Heart right ventricle (tissue), 16 donors: ENCODE data around the gene CFAP126. TPM values are rescaled to one million over a fixed set of nuclear protein-coding genes. Genes with fewer than 3 reads are reported as not detected.

Source experiments
- ATAC-seq, 8 donors: fragments of 200-7000 bp; cut with Tn5 transposase; one replicate each; pipeline ENCODE4 v1.9.1; 2020; ENCODE audit warnings: mild to moderate bottlenecking in 8 of 8, moderate library complexity in 8 of 8, moderate number of reproducible peaks in 1 of 8
- DNase-seq, 2 donors: peaks; one replicate each; pipeline ENCODE4 v3.0.0-alpha.2; 2020
- H3K27ac ChIP-seq, 10 donors: fragments of 200-600 bp; sonication (generic) in 2 of 10; one replicate each; pipeline versions ENCODE4 v1.5.0 to v1.8.0; 2020 to 2022; ENCODE audit warnings: mild to moderate bottlenecking in 3 of 10
- H3K27me3 ChIP-seq, 7 donors: fragments of 200-600 bp; one replicate each; pipeline ENCODE4 v1.8.0; 2021 to 2022; ENCODE audit warnings: mild to moderate bottlenecking in 2 of 7
- H3K36me3 ChIP-seq, 9 donors: fragments of 200-600 bp; sonication (generic) in 1 of 9; one replicate each; pipeline versions ENCODE4 v1.5.0 to v1.8.0; 2020 to 2022; ENCODE audit warnings: mild to moderate bottlenecking in 2 of 9
- H3K4me1 ChIP-seq, 9 donors: fragments of 200-600 bp; sonication (generic) in 1 of 9; one replicate each; pipeline versions ENCODE4 v1.5.0 to v1.8.0; 2020 to 2022; ENCODE audit warnings: mild to moderate bottlenecking in 4 of 9
- H3K4me3 ChIP-seq, 10 donors: fragments of 200-600 bp; sonication (generic) in 2 of 10; one replicate each; pipeline versions ENCODE4 v1.5.0 to v1.8.0; 2020 to 2022; ENCODE audit warnings: mild to moderate bottlenecking in 7 of 10, moderate library complexity in 2 of 10
- H3K9me3 ChIP-seq, 11 donors: fragments of 200-600 bp in 10 of 11; sonication (generic) in 2 of 11; one replicate each; pipeline versions ENCODE4 v1.5.0 to v1.8.0; 2013 to 2022; ENCODE audit warnings: mild to moderate bottlenecking in 2 of 11, control low read depth in 1 of 11, moderate library complexity in 1 of 11
- CTCF ChIP-seq, 9 donors: fragments of 200-600 bp; sonication (generic) in 2 of 9; IDR thresholded peaks; one replicate each; pipeline versions ENCODE4 v1.5.0 to v1.8.0; 2021 to 2022; ENCODE audit warnings: antibody characterized with exemption in 9 of 9, mild to moderate bottlenecking in 5 of 9, moderate library complexity in 1 of 9
- WGBS, 2 donors: extraction: QIAGEN DNeasy Blood & Tissue Kit; methylation state at CpG; one replicate each; pipeline ENCODE4 v1.1.7; 2013; ENCODE audit warnings: inconsistent platforms in 1 of 2; 5-methylcytosine and 5-hydroxymethylcytosine counted together
- intact Hi-C, 10 donors: fragments of 100-400 bp; cut with DNase I; formaldehyde crosslinking; loops; one replicate each; pipeline versions ENCODE4 v1.11.1 to v1.14.2; 2022
- polyA plus RNA-seq, 2 donors: library from polyadenylated mRNA; stranded (reverse); fragments of 200-250 nt; gene quantifications; one replicate each; pipeline ENCODE4 v1.2.3, GENCODE V29; 2013
- total RNA-seq, 10 donors: library from RNA; stranded (reverse); fragmentation: NEBNext Ultra II Directional in 3 of 10; extraction: Animal tissue kit (Norgen Biotek cat#: 25700) in 3 of 10; gene quantifications; one replicate each; pipeline versions ENCODE4 v1.2.1 to v1.2.4, GENCODE V29; 2021 to 2023
- donor health status: Arrhythmogenic right ventricular cardiomyopathy.
- donor health status: ischemic (EF 13 %, LVEDD 7.1; RV severe dilation, severe dysfunction).
- donor health status: healthy with polysubstance abuse.
- donor health status: DM: no; HTN: yes; CAD: no.
- donor health status: DM: no; HTN: no; CAD: no.
- donor health status: ischemic (EF 25% LVEDD 6.9; RV normal size, moderate dysfunction).
- donor health status: ischemic (EF 25% LVEDD 5.7; RV mildly dilated, moderate dysfunction).
- donor health status: healthy.
- donor health status: DM: yes; HTN: yes; CAD: no.
- donor health status: Ischemic cardiomyopathy.
- donor health status: ischemic (EF 35%, LVEDD 5.7; RV mildly dilated, moderate dysfunction).
- donor health status: nonischemic (EF 11% LVEDD 7.7; RV severe dilation, severe dysfunction).
- donor health status: DM: yes; HTN: yes; CAD: no.
- donor health status: PGD.
- donor health status: ischemic (EF 29% LVEDD 5.4; RV normal size, mild dysfunction).
- donor health status: nonischemic (EF 23%, LVEDD 6.1; RV moderate dilation, normal function).

CFAP126 gene
- total and polyA plus RNA-seq, 12 donors: not detected

- H3K9me3 ChIP-seq: no peaks in the 10 kb centered on the region
- ATAC-seq (no peak), DNase-seq (no peak)
- peak overlapping the region in 1 of 10 donors; percentile 80 for H3K27ac ChIP-seq
- 80 to 87% methylated on average over 1 of the region's 1 CpG for WGBS, 2 donors
- no peak for TF ChIP-seq CTCF (IDR thresholded peaks at IDR 0.05)
- no peak overlapping the region for H3K4me3 ChIP-seq
- intact Hi-C loops: loop anchor here in 1 of 10 donors (5.0 kb wide), 1 partner anchor 33 kb away; no protein-coding TSS in a partner anchor
- no peaks in the 10 kb centered on the region for H3K27me3 ChIP-seq
- peaks cover 0 to 91% (median 12%) of the 10 kb centered on the region in 9 donors for H3K36me3 ChIP-seq
- peaks cover 0 to 24% (median 4%) of the 10 kb centered on the region in 9 donors for H3K4me1 ChIP-seq
Measured at GRCh38 chr1:161350671-161351070, 17.0 kb downstream of the CFAP126 start.

GRCh38 chr1:161342821-161343220, 24.9 kb downstream of the CFAP126 start:
- Histone ChIP-seq H3K27me3 (no peaks in the 10 kb centered on the region), H3K4me3 (no peak overlapping the region), H3K9me3 (no peaks in the 10 kb centered on the region), H3K4me1 (peaks cover 0 to 10% (median 0%) of the 10 kb centered on the region in 9 donors), H3K27ac (no peak overlapping the region), H3K36me3 (peaks cover 0 to 100% (median 42%) of the 10 kb centered on the region in 9 donors)
- no peak for ATAC-seq
- intact Hi-C loops: no loop called here
- no peak for DNase-seq
- TF ChIP-seq CTCF (IDR thresholded peaks at IDR 0.05): no peak
- 94 to 96% methylated on average over 5 of the region's 5 CpGs for WGBS, 2 donors

- no peak for ATAC-seq
- peaks cover 0 to 100% (median 46%) of the 10 kb centered on the region in 9 donors for H3K36me3 ChIP-seq
- 98 to 100% methylated on average over 2 of the region's 2 CpGs for WGBS, 2 donors
Measured at GRCh38 chr1:161342177-161342576, 25.5 kb downstream of the CFAP126 start.

GRCh38 chr1:161335796-161336195, 31.9 kb downstream of the CFAP126 start:
- Histone ChIP-seq H3K4me3 (no peak overlapping the region), H3K36me3 (peaks cover 0 to 100% (median 56%) of the 10 kb centered on the region in 9 donors), H3K9me3 (no peaks in the 10 kb centered on the region), H3K4me1 (no peaks in the 10 kb centered on the region), H3K27ac (no peak overlapping the region), H3K27me3 (no peaks in the 10 kb centered on the region)
- TF ChIP-seq CTCF (IDR thresholded peaks at IDR 0.05): no peak
- intact Hi-C loops: no loop called here
- ATAC-seq (no peak), DNase-seq (no peak)
- WGBS, 2 donors: 93 to 94% methylated on average over 3 of the region's 3 CpGs

More at GRCh38 chr1:161342177-161342576, 25.5 kb downstream of the CFAP126 start:
- TF ChIP-seq CTCF (IDR thresholded peaks at IDR 0.05): no peak
- no peak for DNase-seq
- no peak overlapping the region for H3K27ac ChIP-seq
- no peaks in the 10 kb centered on the region for H3K27me3 ChIP-seq
- H3K9me3 ChIP-seq: no peaks in the 10 kb centered on the region
- intact Hi-C loops: no loop called here
- H3K4me1 ChIP-seq: peaks cover 0 to 10% (median 0%) of the 10 kb centered on the region in 9 donors
- no peak overlapping the region for H3K4me3 ChIP-seq
